Activated T-cell treated with anti-CD3 and anti-CD28 coated beads, Interleukin-2, amount 50 U/mL, for 4 hours (primary cell): ENCODE measurements around the gene SLIT1. TPM values are rescaled to one million over a fixed set of nuclear protein-coding genes. Genes with fewer than 3 reads are reported as not detected.

Experiments used
- ATAC-seq, 2 donors: fragments of 200-7000 bp; cut with Tn5 transposase; one replicate each; pipeline ENCODE4 v1.10.0; 2021
- DNase-seq: peaks from one replicate; pipeline ENCODE4 v3.0.0-alpha.2; 2020
- H3K27me3 Mint-ChIP-seq: one replicate; pipeline ENCODE4 v1.8.0; 2021; ENCODE audit warnings: low read depth, mixed read lengths
- H3K36me3 Mint-ChIP-seq: one replicate; pipeline ENCODE4 v1.8.0; 2022; ENCODE audit warnings: mixed read lengths; ENCODE audit not compliant: insufficient read depth
- H3K4me1 Mint-ChIP-seq: one replicate; pipeline ENCODE4 v1.8.0; 2021; ENCODE audit warnings: low read depth, mixed read lengths
- H3K4me3 Mint-ChIP-seq: one replicate; pipeline ENCODE4 v1.8.0; 2021; ENCODE audit warnings: mild to moderate bottlenecking, moderate library complexity, mixed read lengths
- H3K9me3 Mint-ChIP-seq: one replicate; pipeline ENCODE4 v1.8.0; 2021; ENCODE audit warnings: mixed read lengths
- total RNA-seq, 3 donors: library from RNA; stranded (reverse); gene quantifications; one replicate each; pipeline ENCODE4 v1.2.1, GENCODE V29; 2021

Gene SLIT1
- total RNA-seq, 3 donors from 2014 or later: 0.10 to 0.16 TPM; not detected in 1

DNA sequence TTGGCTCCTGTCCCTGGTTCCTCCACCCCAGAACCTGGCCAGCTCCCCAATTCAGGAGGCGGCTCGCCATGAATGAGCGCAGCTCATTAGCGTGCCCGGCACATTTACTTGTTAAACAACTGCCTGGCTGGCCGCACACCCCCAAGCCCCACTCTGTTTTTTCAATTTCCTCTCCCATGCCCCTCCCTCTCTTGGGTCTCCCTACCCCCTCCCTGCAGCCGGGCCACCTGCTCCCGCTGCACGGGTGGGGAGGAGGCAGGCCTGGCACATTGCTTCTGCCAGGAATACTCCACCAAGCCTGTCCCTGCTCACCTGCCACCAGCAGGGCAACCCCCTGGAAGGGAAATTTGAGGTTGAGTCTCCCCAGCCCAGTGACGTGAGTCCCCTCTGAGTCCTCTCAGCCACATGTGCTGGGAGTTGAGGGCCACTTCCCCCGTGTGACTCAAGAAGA is 2.5 kb upstream of the SLIT1 start:
- no peak overlapping the region for H3K4me3 Mint-ChIP-seq
- H3K4me1 Mint-ChIP-seq: peaks cover 6% of the 10 kb centered on the region
- DNase-seq: no peak
- H3K36me3 Mint-ChIP-seq: no peaks in the 10 kb centered on the region
- no peaks in the 10 kb centered on the region for H3K9me3 Mint-ChIP-seq
- no peak for ATAC-seq
- peaks cover 55% of the 10 kb centered on the region for H3K27me3 Mint-ChIP-seq

DNA sequence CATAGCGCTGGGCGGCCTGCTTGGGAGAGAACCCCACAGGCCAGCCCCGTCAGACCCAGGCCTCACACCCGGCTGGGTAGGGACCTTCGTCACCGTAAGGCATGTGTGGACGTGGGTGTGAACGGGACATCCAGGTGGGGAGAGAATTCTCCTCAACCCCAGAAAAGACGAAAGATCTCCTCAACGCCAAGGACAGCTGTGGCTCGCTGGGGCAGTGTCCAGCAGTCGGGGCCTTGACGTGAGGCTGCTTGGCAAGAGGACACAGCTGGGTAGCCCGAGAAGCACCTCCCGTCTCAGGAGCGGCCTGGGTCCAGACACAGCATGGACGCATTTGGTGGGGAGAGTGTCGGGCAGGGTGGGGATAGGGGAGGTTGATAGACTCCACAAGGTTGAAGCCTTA is 1.2 kb upstream of the SLIT1 start:
- ATAC-seq (no peak), DNase-seq (no peak)
- H3K9me3 Mint-ChIP-seq: no peaks in the 10 kb centered on the region
- H3K4me1 Mint-ChIP-seq: peaks cover 6% of the 10 kb centered on the region
- no peaks in the 10 kb centered on the region for H3K36me3 Mint-ChIP-seq
- peaks cover 61% of the 10 kb centered on the region for H3K27me3 Mint-ChIP-seq
- no peak overlapping the region for H3K4me3 Mint-ChIP-seq

DNA sequence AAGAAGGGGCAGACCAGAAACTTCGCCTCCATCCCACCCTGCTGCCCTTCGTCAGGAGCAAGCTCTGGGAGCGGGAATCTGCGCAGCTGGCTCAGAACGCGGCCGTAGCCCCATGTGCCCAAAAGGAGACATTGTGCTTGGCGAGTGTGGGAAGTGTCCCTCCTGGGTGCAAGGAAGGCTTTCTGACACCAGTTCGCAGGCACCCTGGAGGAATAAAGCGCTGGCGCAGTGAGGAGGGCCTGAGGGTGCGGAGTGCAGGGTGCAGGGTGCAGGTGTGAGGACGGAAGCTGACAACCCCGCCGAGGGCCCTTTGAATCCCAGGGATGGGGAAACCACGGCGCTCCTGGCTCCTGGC is 811 bp downstream of the SLIT1 start:
- Mint-ChIP-seq H3K9me3 (no peaks in the 10 kb centered on the region), H3K36me3 (no peaks in the 10 kb centered on the region), H3K4me1 (peaks cover 6% of the 10 kb centered on the region), H3K27me3 (peaks cover 67% of the 10 kb centered on the region), H3K4me3 (peak overlapping the region; percentile 59)
- DNase-seq: no peak
- no peak for ATAC-seq

DNA sequence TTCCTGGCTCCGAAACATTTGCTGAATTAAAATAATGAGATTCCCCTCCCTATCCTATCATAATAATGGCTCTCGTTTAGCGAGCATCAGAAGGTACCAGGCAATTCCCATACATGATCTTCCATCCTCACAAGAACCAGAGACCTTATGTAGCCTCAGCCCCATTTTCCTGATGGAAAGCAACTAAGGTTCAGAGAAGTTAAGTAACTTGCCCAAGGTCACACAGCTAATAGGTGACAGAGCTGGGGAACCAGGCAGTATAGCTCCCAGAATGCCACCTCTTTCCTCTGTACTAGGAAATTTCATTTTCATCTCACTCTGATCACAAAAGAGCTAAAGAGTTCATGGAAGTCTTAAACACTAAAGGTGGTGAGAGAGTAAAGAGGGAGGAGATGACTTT is 2.4 kb downstream of the SLIT1 start:
- Mint-ChIP-seq H3K9me3 (no peaks in the 10 kb centered on the region), H3K27me3 (peaks cover 57% of the 10 kb centered on the region), H3K4me1 (peaks cover 6% of the 10 kb centered on the region), H3K36me3 (no peaks in the 10 kb centered on the region), H3K4me3 (no peak overlapping the region)
- ATAC-seq (no peak), DNase-seq (no peak)

DNA sequence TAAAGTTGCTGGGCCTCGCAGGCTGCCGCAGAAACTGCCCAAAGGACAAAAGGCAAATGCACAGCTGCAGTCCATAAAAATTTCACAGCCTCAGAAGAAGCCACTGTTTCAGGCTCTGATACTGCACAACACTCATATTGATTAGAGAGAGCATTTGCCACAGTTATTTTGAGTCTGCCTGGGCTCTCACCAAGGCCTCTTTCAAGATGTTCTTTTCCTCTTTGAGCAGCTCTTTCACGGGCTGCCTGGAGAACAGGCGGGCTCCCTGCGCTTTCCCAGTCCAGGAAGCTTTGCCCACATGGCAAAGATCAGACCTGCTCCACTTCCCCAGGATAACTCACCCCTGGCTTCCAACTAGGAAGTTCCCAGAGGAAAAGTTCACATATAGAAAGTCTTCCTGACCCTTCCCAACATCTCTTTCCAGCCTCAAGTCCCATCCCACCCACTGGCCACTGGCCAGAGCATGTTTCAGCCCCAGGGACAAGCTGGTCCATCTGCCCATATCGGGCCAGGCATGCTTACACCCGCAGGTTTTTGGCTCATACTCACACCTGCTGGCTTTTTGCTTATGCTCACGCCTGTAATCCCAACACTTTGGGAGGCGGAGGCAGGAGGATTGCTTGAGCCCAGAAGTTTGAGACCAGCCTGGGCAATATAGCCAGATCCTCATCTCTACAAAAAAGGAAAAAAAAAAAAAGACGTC is 3.3 kb downstream of the SLIT1 start:
- H3K27me3 Mint-ChIP-seq: peaks cover 52% of the 10 kb centered on the region
- DNase-seq: no peak
- no peaks in the 10 kb centered on the region for H3K9me3 Mint-ChIP-seq
- ATAC-seq: no peak
- H3K4me1 Mint-ChIP-seq: peaks cover 6% of the 10 kb centered on the region
- H3K4me3 Mint-ChIP-seq: no peak overlapping the region
- no peaks in the 10 kb centered on the region for H3K36me3 Mint-ChIP-seq

DNA sequence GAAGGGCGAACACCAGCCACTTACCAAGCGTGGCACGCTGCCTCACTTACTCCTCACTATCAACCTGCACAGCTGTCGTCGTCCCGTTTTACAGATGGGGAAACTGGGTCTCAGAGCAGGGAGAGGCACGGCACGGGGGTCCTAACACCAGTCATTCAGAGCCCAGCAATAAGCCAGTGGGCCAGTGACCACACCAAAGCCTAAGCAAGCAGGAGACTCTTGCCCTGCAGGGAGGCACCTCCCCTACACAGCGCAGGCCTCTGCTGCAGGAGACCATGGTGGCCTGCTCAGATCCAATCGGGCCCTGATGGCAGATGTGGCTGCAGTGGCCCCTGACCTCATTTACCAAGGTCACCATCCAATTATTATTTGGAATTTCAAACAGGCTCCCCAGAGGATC is 4.8 kb downstream of the SLIT1 start:
- no peaks in the 10 kb centered on the region for H3K9me3 Mint-ChIP-seq
- H3K36me3 Mint-ChIP-seq: no peaks in the 10 kb centered on the region
- H3K4me1 Mint-ChIP-seq: peaks cover 6% of the 10 kb centered on the region
- no peak for ATAC-seq
- DNase-seq: no peak
- H3K4me3 Mint-ChIP-seq: no peak overlapping the region
- peaks cover 39% of the 10 kb centered on the region for H3K27me3 Mint-ChIP-seq

DNA sequence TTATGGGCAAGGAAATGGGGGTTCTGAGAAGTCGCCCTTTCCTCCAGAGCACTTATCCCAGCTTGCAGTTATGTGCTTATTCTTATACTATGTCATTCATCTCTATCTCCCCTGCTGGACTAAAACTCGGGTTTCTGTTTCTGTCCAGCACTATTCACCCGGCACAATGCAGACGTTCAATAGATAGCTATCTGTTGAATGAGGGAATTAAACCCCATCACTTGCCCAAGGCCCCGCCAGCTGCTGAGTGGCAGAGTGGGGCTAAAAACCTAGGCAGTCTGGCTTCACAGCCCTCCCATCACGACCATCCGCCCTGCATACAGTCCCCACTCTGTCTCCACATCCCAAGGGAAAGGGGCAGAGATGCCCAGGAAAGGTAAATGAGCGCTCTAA is 5.4 kb downstream of the SLIT1 start:
- no peaks in the 10 kb centered on the region for H3K36me3 Mint-ChIP-seq
- no peak overlapping the region for H3K4me3 Mint-ChIP-seq
- DNase-seq (no peak), ATAC-seq (no peak)
- no peaks in the 10 kb centered on the region for H3K9me3 Mint-ChIP-seq
- H3K27me3 Mint-ChIP-seq: peaks cover 39% of the 10 kb centered on the region
- peaks cover 6% of the 10 kb centered on the region for H3K4me1 Mint-ChIP-seq

DNA sequence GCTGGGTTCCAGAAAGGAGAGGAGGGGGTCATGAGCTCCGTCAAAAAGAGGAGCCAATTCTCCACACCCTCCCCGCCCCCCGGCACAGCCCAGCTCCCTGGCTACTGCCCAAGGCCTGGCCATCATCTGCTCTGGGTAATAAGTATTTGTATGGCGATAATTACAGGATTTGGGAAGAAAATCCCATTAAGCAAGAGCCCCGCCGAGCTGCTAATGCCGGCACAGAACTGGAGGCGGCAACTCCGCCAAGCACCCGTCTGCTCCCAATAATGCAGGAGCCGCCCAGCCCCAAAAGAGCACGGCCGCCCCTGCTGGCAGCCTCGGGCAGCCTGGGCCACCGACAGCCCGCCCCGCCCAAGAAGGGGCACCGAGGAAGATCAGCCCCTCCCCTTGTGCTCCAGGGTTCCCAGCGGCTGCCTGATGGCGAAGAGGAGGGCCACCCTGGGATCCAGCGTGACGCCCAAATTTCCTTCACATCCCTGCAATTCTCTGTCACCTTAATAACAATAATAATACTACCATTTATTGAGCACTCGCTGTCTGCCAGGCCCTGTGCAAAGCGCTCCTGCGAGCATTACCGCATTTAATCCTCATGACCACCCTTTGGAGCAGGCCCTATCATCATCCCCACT is 5.9 kb downstream of the SLIT1 start:
- ATAC-seq (peak in 1 of 2 donors; percentile 53), DNase-seq (no peak)
- no peaks in the 10 kb centered on the region for H3K36me3 Mint-ChIP-seq
- peaks cover 4% of the 10 kb centered on the region for H3K4me1 Mint-ChIP-seq
- H3K4me3 Mint-ChIP-seq: no peak overlapping the region
- H3K9me3 Mint-ChIP-seq: no peaks in the 10 kb centered on the region
- peaks cover 37% of the 10 kb centered on the region for H3K27me3 Mint-ChIP-seq

DNA sequence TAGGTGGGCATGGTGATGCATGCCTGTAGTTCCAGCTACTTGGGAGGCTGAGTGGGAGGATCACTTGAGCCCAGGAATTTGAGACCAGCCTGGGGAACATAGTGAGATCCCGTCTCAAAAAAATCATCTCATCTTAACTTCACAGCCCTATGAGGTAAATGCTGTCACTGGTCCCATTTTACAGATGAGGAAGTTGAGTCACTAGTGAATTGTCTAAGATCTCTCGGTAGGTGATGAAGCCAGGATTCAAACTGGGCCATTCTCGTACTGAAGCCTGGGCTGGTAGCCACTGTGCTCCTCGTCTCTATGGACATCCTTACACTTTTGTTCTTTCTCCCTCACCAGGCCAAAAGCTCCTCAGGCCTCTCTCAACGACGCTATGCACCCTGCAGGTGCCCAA is 6.4 kb downstream of the SLIT1 start:
- Mint-ChIP-seq H3K36me3 (no peaks in the 10 kb centered on the region), H3K4me1 (peaks cover under 1% of the 10 kb centered on the region), H3K4me3 (no peak overlapping the region), H3K9me3 (no peaks in the 10 kb centered on the region), H3K27me3 (peaks cover 31% of the 10 kb centered on the region)
- no peak for ATAC-seq
- no peak for DNase-seq

DNA sequence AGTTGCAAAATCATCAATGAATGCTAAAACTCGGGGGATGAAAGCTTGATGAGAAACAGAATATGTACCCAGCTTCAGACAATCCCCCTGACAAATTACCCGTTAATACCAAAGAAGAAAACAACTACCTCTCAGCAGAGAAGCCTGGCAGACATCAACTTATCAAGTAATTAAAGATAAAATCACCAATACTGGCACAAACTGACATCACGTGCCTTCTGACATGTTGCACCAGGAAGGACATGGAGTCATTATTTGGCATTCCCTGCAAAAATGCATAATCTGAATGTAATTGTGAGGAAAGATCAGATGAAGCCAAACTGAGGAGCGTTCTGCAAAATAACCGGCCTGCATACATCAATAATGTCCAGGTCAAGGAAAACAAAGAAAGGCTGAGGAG is 7.7 kb downstream of the SLIT1 start:
- Mint-ChIP-seq H3K9me3 (no peaks in the 10 kb centered on the region), H3K4me1 (no peaks in the 10 kb centered on the region), H3K27me3 (peaks cover 20% of the 10 kb centered on the region), H3K4me3 (no peak overlapping the region), H3K36me3 (no peaks in the 10 kb centered on the region)
- DNase-seq (no peak), ATAC-seq (no peak)

DNA sequence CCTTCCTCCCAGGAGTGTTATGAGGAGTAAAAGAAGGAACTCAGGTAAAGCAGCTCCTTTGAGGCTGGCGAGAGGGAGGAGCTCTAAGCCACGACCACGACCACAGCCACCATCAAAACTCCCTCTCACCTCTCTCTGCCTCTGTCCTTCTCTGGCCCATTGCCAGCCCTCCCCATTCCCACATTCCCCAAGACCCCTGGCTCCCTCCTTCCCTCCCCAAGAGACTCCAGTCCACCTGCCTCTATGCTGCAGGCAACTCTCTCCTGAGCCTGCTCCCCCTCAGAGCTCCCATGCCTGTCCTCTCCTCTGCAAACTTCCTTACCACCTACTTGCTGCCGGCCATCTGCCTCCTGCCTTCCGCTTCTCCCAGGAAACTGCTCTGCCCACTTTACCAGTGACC is 9.5 kb downstream of the SLIT1 start:
- H3K36me3 Mint-ChIP-seq: no peaks in the 10 kb centered on the region
- H3K4me1 Mint-ChIP-seq: no peaks in the 10 kb centered on the region
- H3K4me3 Mint-ChIP-seq: no peak overlapping the region
- no peak for DNase-seq
- no peak for ATAC-seq
- no peaks in the 10 kb centered on the region for H3K9me3 Mint-ChIP-seq
- peaks cover 21% of the 10 kb centered on the region for H3K27me3 Mint-ChIP-seq

DNA sequence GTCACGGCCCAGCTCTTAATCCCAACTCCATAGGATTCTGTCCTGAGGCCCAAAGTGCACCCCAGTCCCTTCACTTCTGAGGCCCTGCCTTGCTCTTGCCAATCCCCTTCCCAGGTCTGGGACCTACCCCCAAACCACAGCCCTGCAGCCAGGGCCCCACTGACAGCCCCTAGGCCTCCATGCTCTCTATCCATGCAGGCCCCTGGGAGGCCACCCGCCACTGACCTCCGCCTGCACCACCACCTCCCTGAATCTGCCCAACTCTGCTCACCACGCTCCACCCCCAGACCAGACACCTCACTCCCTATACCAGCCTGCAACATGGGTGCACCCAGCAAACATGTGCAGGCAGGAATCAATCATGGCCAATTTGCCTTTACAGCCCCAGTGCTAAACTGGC is 10.2 kb downstream of the SLIT1 start:
- H3K9me3 Mint-ChIP-seq: no peaks in the 10 kb centered on the region
- no peak overlapping the region for H3K4me3 Mint-ChIP-seq
- no peak for DNase-seq
- no peak for ATAC-seq
- peaks cover 20% of the 10 kb centered on the region for H3K27me3 Mint-ChIP-seq
- H3K36me3 Mint-ChIP-seq: no peaks in the 10 kb centered on the region
- no peaks in the 10 kb centered on the region for H3K4me1 Mint-ChIP-seq

DNA sequence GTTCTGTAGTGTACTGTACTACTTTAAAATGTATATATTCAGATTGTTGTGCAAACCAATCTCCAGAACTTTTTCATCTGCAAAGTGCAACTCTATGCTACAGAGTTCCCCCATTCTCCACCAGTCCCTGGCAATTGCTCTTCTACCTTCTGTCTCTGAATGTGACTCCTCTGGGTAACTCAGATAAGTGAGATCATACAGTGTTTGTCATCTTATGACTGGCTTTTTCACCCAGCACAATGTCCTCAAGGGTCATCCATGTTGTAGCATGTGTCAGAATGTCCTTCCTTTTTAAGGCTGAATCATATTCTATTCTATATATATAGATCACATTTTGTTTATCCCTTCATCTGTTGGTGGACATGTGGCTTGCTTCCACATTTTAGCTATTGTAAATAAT is 10.8 kb downstream of the SLIT1 start:
- Mint-ChIP-seq H3K4me3 (no peak overlapping the region), H3K9me3 (no peaks in the 10 kb centered on the region), H3K27me3 (peaks cover 16% of the 10 kb centered on the region), H3K36me3 (no peaks in the 10 kb centered on the region), H3K4me1 (no peaks in the 10 kb centered on the region)
- DNase-seq: no peak
- no peak for ATAC-seq

DNA sequence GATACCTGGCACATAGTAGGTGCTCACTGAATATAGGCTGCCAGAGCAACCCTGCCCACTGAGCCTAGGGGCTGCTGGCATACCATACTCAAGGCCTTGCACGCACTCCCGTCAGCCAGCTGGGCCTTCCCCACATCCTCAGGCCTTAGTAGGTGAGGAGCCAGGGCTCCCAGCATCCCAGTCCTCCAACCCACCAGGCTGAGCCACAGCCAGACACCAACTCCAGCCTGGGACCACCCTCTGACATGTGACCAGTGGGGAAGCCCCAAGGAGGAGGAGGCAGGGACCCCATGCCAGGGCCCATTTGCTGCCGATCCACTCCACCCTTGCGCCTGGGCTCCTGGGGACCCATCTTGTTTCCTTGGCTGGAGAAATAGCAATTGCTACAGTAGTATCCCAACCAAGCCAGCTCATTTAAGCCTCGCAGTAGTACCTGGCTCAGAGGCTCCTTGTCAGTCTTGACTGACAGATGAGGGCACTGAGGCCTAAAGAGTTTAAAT is 11.4 kb downstream of the SLIT1 start:
- no peaks in the 10 kb centered on the region for H3K9me3 Mint-ChIP-seq
- ATAC-seq: no peak
- peaks cover 21% of the 10 kb centered on the region for H3K27me3 Mint-ChIP-seq
- H3K4me1 Mint-ChIP-seq: no peaks in the 10 kb centered on the region
- no peak for DNase-seq
- no peak overlapping the region for H3K4me3 Mint-ChIP-seq
- H3K36me3 Mint-ChIP-seq: no peaks in the 10 kb centered on the region

DNA sequence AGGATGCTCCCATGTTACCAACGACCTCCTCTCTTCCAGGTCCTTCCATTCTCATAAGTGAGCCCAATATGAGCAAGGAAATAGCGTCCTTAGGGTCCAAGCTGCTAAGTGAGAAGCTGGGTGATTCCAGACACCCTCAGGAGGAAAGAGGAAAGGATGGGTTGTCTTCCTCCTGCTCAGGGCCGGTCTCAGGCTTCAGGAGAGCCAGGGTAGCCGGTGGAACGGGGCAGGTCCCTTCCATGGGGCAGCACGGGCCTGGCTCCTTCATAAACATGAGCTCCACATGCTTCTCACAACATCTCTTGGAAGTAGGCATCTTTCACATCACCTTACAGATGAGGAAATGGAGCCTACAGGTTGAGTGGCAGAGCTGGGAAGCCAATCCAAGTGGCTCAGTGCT is 12.7 kb downstream of the SLIT1 start:
- Mint-ChIP-seq H3K36me3 (no peaks in the 10 kb centered on the region), H3K27me3 (peaks cover 24% of the 10 kb centered on the region), H3K9me3 (no peaks in the 10 kb centered on the region), H3K4me1 (no peaks in the 10 kb centered on the region), H3K4me3 (no peak overlapping the region)
- DNase-seq: no peak
- no peak for ATAC-seq
